GM19438 (cell line): ENCODE results near the gene CNGB1.
"Not testable (repeated sequence)": the region's sequence is repeated elsewhere in the genome, so short reads cannot be mapped to it uniquely, and the experiment has no call there.

ENCODE experiments used
- ATAC-seq: cut with Tn5 transposase; IDR thresholded peaks from one replicate; pipeline ENCODE4 v1.9.1; 2021; ENCODE audit warnings: low read depth; ENCODE audit not compliant: unreplicated experiment

Gene CNGB1

GRCh38 chr16:57871456-57871855 is 99.5 kb downstream of the CNGB1 start:
- no peak for ATAC-seq

GRCh38 chr16:57870753-57871454 is 100.0 kb downstream of the CNGB1 start:
- no peak for ATAC-seq

GRCh38 chr16:57868913-57869520 is 101.9 kb downstream of the CNGB1 start:
- ATAC-seq, result no peak

- no peak for ATAC-seq
These were observed 103.8 kb downstream of the CNGB1 start for GRCh38 chr16:57867000-57867561.

GRCh38 chr16:57866529-57866918 is 104.4 kb downstream of the CNGB1 start:
- no peak for ATAC-seq

GRCh38 chr16:57865746-57866528 is 105.0 kb downstream of the CNGB1 start:
- ATAC-seq, result no peak

- ATAC-seq, result no peak
These were observed 107.3 kb downstream of the CNGB1 start for GRCh38 chr16:57863434-57864160.

GRCh38 chr16:57862698-57863433 is 108.1 kb downstream of the CNGB1 start:
- ATAC-seq, result no peak

GRCh38 chr16:57859331-57859730 is 111.6 kb downstream of the CNGB1 start:
- no peak for ATAC-seq

GRCh38 chr16:57858635-57859034 is 112.3 kb downstream of the CNGB1 start:
- ATAC-seq, result no peak

GRCh38 chr16:57857991-57858390 is 112.9 kb downstream of the CNGB1 start:
- not testable (repeated sequence) for ATAC-seq

GRCh38 chr16:57855188-57855587 is 115.7 kb downstream of the CNGB1 start:
- no peak for ATAC-seq

GRCh38 chr16:57852189-57852588 is 118.7 kb downstream of the CNGB1 start:
- ATAC-seq, result no peak

GRCh38 chr16:57848181-57848580 is 122.7 kb downstream of the CNGB1 start:
- no peak for ATAC-seq

GRCh38 chr16:57846931-57847330 is 124.0 kb downstream of the CNGB1 start:
- ATAC-seq, result not testable (repeated sequence)

GRCh38 chr16:57846078-57846697 is 124.7 kb downstream of the CNGB1 start:
- ATAC-seq, result no peak

- no peak for ATAC-seq
These were observed 125.8 kb downstream of the CNGB1 start for GRCh38 chr16:57845115-57845514.

GRCh38 chr16:57844416-57845030 is 126.4 kb downstream of the CNGB1 start:
- no peak for ATAC-seq

- no peak for ATAC-seq
These were observed 127.5 kb downstream of the CNGB1 start for GRCh38 chr16:57843400-57843799.
